SIG-M5 (cell line): ENCODE measurements around the gene MRPL11.
"Not testable (repeated sequence)": the region's sequence is repeated elsewhere in the genome, so short reads cannot be mapped to it uniquely, and the experiment has no call there.

ENCODE experiments used
- DNase-seq: peaks from one replicate; lab custom pipeline; 2025; lab: John Stamatoyannopoulos, UW

The MRPL11 gene

DNA sequence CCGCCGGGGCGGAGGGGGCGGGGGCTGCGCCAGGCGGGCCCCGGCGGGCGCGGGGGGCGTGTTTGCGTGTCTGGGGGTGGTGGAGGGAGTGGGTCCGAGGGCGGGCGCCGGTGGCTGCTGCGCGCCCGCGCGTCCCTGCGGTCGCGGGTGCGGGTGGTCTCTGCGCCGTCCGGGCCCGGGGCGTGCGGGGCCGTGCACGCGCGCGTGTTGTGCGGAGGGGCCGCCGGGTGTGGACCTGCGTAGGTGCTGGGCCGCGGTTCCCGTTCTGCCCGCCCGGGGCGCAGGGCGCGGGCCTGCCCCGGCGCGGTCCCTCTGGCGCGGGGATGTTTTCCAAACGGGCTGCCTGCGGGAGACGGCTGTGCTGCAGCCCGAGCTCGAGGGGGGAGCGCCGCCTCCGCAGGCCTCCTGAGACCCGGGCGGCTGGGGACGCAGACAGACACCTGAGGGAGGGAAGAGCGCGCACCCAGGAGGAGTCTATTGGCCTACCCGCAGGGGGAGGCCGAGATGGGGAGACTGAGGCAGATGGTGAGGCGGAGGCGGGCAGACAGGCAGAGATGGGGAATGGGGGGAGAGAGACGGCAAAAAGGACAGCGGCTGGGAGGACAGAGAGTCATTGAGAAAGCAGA lies 28.5 kb upstream of the MRPL11 start:
- no peak for DNase-seq

DNA sequence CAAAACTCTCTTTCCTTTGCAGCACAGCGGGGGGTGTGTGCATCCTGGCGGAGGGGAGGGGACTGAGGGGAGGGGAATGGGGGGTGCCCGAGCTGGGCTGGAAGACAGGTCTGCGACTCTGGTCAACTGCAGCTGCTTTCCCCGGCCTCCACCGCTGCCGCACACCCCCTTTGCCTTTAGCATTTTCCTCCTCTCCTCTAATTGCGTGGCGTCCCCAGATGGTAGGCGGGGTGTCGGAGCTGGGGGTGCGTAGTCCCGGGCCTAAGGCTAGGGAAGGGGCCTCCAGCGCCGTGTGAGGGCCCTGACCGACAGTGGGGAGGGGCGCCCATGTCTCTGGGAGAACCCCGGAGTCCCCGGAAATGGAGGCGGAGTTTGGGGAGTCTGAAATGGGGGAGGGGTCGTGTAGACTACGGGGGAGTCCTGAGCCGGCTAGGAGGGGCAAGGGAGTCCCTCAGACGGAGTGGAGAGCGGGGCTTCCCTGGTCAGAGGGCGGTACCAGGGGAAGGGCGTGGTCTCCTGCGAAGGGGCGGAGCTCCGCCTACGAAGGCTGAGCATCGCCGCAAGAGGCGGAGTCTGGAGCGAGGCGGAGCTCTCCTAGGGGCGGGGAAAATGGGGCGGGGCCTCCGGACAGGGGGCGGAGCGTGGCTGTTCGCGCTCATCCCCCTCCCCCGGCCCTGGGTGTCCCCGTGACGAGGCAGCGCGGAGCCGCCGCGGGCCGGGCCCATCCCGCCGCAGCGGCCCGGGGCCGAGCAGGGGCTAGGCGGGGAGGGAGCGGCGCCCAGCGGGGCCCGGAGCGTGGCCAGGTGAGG lies 27.8 kb upstream of the MRPL11 start, which contains the start of gene PELI3:
Gene PELI3 (plus strand): TSS at position 681 of the 809 bp plus-strand sequence. CDS start 1,224 bp downstream, outside the sequence.
- DNase-seq = no peak

DNA sequence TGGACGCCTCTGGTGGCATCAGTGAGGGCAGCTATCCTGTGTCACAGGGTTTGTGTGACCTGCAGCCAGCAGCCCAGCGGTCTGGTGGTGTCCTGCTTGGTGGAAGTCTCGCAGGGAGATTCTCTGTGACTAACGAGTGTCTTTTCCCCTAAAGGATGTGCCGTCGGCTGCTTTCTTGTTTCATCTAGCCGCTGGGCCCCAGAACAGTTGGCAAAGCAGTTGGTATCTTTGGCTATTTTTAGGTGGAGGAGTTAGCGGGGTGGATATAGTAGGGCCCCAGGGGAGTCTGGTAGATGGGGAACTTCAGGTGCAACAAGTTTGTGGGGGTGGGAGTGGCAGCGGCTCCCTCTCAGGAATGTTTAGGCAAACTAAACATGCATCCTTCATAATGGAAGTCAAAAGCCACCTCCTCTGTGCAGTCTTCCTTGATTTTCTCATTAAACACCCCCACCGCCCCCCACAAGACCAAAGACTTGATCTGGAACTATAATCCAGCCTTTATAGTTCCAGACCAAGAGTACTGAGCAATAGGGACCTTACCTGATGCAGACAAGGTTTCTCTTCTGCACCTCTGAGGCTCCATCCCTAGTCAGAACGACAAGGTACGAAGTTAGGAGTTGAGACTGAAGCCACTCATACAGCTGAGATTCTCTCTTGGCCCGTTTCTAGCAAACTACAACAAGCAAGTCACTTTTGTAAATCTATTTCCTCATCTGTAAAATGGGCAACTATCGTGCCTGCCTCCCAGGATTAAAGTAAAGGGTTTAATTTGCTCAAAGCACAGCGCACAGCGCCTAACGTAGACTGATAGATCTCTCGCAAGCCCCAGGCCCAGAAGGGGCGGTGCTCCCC lies 27.0 kb upstream of the MRPL11 start:
- DNase-seq = no peak

DNA sequence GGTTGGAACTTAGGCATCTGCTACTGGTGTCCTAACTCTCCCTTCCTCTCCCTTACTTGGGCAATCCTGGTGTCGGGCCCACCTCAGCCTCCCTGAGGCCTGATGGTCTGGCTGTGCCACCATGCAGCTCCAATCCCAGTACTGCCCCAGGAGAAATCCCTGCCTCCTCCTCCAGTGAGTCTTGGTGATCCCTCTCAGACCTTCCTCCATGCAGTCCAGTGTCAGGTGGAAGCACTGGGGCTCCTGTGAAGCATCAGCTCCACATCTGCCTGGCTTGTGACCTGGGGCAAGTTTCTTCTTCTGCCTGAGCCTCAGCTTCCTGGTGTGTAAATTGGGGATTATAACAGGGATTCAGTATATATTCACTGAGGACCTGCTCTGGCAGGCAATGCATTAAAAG lies 26.3 kb upstream of the MRPL11 start:
- no peak for DNase-seq

DNA sequence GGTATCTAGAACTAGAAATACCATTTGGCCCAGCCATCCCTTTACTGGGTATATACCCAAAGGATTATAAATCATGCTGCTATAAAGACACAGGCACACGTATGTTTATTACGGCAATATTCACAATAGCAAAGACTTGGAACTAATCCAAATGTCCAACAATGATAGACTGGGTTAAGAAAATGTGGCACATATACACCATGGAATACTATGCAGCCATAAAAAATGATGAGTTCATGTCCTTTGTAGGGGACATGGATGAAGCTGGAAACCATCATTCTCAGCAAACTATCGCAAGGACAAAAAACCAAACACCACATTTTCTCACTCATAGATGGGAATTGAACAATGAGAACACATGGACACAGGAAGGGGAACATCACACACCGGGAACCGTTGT lies 25.5 kb upstream of the MRPL11 start:
- DNase-seq = not testable (repeated sequence)

DNA sequence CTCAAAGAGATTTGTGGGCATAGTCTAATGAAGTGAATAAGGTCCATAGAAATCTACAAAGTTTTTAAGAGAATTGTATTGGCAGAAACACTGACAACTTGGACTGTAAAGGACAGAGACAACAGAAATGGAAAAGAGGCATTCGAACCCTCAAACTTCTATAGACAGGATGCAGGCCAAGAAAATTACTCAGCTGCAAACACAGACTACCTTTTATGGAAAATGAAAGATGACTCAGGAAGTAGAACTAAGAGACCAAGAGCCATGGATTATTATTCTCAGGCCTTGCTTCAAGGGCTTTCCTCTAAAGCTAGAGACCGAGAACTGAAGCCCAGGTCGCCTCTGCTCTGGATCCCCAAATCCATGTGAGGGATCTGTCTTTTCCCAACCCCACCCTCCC lies 24.3 kb upstream of the MRPL11 start:
- no peak for DNase-seq

DNA sequence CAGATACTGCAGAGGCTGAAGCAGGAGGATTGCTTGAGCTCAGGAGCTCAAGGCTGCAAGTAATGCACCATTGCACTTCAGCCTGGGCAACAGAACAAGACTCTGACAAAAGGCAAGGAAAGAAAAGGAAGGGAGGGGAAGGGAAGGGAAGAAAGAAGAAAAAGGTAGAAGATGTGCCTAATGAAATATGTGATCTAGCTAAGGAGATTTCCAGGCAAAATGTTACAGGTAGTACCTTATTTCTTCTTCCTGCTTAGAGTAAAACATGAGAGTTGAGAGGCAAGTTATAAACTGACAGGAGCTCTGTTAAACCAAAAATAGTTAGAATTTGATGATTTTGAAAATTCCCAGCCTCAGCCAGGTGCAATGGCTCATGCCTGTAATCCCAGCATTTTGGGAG lies 23.4 kb upstream of the MRPL11 start:
- no peak for DNase-seq

DNA sequence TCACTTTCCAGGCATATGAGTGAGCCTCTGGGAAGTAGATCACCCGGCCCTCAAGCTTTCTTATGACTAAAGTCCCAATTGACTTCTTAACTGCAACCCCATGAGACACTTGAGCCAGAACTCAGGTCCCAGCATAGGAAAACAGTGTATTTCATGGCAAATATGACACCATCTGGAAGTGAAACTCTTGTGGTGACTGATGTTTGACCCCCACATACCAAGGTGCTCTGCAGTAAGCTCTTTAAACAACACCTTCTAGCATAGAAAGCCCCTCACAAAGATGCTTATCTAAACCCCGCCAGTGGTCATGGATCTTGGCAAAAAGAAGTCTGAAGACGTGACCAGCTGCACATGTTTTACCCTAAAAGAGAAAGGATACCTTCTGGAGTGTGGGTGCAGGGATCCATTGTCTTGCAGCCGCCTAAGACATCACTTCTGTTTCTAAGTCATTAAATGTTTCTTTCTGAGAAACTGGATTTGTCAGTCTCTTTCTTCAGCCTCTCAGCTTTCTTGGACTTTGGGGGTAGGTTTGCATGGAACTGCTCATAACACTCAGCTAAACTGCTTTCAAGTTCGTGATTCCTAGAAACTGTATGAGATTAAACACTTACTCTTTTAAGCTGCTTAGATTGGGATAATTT lies 20.6 kb upstream of the MRPL11 start:
- peak; percentile 12 for DNase-seq

DNA sequence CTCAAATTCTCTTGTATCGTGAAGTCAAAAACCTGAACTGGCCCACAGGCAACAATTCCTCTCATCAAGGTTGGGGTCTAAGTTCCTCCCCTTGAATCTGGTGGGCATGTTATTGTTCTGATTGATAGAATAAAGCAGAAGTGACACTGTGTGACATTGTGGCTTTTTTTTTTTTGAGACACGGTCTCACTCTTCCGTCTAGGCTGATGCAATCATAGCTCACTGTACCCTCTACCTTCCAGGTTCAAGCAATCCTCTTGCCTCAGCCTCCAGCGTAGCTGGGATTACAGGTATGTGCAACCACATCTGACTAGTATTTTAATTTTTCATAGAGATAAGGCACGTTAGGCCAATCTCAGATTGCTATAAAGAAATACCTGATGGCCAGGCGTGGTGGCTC lies 19.2 kb upstream of the MRPL11 start:
- DNase-seq = no peak

DNA sequence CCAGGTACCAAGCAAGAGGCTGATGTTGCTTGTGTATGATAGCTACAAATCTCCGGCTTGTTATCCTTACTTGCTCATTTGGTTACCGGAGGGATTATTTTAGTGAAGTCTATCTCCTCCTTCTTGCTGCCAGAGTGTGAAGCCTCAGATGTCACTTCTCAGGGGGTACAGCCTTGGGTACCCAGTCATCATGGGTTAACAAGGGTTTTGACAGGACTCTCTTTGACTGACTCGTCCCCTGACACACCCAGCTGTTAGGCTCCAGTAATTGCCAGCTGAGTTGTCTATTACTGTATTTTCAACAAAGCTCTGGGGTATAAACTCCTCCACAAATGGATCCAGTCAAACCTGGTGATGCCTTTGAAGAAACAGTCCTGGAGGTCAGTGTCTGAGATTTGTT lies 16.2 kb upstream of the MRPL11 start:
- no peak for DNase-seq

DNA sequence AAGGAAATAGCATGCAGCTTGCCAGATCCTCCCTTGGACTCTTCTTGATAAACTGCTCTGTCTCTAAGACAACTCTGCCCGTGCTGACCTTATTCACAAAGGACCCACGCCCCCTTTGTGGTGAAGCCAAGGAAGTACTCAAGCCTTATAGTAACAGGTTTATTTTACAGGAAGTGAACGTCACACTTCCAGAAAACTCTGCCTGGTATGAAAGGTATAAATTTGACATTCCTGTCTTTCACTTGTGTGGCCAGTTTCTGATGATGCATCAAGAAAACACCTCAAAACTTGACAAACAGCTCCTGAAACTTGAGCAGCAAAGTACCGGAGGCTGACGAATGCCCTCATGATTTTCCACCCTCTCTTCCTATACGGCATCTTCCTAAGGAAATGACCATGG lies 15.6 kb upstream of the MRPL11 start:
- no peak for DNase-seq

DNA sequence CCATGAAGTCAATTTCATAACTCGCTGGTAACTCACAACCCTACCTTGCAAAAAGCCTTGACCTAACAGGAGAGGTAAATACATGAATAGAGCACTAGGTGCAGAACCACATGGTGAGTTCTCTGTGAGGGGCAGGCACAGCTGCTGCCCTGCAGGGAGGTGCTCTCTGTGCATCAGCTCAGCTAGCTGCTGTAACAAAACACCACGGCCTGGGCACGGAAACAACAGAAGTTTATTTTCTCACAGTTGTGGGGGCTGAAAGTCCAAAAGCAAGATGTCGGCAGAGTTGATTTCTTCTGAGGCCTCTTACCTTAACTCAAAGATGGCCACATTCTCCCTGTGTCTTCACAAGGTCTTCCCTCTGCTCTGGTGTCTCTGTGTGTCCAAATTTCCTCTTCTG lies 13.0 kb upstream of the MRPL11 start:
- no peak for DNase-seq

DNA sequence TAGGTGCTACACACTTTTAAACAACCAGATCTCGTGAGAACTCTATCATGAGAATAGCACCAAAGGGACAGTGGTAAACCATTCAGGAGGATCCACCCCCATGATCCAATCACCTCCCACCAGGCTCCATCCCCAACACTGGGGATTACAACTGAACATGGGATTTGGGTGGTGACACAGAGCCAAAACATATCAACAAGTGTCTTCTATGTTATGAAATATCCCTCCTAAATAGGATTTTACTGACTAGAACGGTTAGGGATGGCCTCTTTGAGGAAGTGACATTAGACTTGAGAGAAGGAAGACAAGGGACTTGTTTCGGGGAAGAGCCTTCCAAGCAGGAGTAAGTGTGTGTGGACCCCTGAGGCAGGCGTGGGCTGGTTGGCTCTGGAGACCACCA lies 11.9 kb upstream of the MRPL11 start:
- no peak for DNase-seq

DNA sequence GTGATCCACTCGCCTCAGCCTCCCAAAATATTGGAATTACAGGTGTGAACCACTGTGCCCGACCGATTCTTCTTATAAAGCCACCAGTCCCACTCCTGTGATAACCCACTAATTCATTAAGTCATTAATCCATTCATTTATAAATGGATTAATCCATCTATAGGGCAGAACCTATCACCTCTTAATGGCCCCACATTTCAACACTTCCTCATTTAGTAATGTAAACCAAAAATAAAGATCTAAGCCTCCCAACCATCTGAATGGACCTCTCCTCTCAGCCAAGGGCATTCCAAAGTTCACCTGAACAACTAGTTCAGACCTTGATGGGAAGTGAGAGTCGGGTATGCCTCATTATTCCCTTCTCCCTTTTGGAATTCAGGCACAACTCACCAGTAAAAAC lies 9.9 kb upstream of the MRPL11 start:
- no peak for DNase-seq

DNA sequence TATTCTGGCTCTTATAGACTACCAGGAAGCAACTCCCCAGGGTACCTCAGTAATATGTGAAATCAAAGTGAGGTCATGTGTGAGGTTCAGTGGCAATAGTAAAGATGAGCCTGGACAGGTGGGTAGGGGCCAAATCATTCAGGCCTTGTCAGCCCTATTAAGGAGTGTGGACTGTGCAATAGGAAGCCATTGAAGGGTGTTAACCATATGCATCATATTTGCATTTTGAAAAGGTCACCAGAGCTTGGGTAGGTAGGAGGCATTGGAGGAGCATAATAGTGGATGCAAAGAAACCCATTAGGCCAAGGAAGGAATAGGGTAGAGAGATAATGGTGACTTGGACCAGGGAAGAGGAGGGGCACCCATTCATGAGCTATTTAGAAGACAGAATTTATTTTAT lies 8.4 kb upstream of the MRPL11 start:
- no peak for DNase-seq

DNA sequence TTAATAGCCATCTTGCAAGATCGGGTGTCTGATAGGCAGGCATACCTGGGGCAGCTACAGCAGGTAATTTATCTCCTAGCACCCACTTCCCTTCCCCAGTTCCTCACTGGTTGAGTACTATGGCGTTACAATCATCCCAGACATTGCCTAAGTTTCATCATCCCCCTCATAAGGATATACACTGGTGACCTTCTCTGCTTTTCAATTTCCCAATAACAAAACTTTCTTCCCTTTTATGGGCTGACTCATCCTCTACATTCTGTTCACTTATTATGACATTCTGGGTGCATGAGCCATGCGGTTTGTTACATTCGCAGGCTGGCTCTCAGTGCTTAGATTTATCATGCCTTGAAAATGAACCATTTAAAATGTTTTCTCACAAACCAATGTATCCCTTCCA lies 5.0 kb upstream of the MRPL11 start:
- peak; percentile 93 for DNase-seq

DNA sequence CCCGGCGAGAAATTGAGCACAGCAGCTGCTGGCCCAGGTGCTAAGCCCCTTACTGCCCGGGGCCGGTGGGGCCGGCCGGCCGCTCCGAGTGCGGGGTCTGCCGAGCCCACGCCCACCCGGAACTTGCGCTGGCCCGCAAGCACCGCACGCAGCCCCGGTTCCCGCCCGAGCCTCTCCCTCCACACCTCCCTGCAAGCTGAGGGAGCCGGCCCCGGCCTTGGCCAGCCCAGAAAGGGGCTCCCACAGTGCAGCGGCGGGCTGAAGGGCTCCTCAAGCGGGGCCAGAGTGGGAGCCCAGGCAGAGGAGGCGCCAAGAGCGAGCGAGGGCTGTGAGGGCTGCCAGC lies 2.3 kb upstream of the MRPL11 start:
- DNase-seq = not testable (repeated sequence)

DNA sequence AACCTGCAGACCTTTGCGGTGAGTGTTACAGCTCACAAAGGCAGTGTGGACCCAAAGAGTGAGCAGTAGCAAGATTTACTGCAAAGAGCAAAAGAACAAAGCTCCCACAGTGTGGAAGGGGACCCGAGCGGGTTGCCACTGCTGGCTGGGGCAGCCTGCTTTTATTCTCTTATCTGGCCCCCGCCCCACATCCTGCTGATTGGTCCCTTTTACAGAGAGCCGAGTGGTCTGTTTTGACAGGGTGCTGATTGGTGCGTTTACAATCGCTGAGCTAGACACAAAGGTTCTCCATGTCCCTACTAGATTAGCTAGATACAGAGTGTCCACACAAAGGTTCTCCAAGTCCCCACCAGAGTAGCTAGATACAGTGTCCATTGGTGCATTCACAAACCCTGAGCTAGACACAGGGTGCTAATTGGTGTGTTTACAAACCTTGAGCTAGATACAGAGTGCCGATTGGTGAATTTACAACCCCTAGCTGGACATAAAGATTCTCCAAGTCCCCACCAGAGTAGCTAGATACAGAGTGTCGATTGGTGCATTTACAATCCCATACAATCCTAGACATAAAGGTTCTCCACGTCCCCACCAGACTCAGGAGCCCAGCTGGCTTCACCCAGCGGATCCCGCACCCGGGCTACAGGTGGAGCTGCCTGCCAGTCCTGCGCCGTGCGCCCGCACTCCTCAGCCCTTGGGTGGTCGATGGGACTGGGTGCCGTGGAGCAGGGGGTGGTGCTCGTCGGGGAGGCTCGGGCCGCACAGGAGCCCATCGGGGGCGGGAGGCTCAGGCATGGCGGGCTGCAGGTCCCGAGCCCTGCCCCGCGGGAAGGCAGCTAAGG lies 1.7 kb upstream of the MRPL11 start:
- DNase-seq = not testable (repeated sequence)

DNA sequence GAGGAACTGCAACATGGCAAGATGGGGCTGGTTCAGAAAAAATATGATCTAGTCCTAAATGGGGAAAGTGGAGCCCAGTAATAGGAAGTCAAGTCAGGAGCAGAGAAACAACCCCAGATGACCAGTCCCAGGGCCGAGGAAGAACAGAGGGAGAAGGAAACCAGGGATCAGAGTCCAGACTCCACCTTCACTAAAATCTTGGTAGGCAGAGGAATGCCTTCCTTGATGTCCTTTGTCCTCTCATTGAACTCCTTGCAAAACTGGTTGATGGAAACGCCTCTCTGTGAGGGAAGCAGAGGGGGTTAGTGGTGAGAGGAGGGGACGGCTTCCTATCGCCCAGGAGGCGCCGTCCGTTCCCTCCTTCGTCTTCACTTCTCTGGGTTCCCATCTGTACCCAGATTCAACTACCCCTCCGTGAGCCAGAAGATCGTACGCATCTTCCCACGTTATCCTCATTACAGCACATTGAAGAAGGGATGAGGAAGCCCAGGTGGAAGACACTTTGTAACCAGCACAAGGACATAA lies 607 bp downstream of the MRPL11 start:
- no peak for DNase-seq

DNA sequence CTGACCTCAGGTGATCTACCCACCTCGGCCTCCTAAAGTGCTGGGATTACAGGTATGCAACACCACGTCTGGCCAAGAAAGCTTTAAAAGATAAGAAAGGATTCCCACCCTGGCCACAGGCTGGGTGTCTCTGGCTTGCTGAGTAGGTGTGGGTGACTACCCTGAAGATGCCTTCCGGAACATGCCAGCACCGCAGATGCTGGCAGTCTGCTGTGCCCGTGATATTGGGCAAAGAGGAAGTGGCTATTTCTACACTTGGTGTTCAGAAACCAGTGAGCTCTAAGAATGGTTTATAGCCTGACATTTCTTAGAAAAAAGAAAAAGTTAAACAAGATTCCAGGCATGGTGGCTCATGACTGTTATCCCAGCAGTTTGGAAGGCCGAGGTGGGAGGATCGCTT lies 6.1 kb downstream of the MRPL11 start:
- no peak for DNase-seq

DNA sequence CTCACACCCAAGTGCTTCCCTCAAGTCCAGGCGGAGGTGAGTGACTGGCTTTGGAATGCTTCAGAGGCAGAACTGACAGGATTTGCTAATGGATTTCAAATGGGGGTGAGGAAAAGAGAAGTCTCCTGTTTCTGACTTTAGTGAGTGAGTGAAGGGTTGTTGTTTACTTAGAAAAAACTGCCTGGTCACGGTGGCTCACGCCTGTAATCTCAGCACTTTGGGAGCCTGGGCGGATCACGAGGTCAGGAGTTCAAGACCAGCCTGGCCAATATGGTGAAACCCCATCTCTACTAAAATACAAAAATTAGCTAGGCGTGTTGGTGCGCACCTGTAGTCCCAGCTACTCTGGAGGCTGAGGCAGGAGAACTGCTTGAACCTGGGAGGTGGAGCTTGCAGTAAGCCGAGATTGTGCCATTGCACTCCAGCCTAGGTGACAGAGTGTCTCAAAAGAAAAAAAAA lies 6.7 kb downstream of the MRPL11 start:
- DNase-seq = not testable (repeated sequence)
